Hepatocyte (in vitro differentiated cells): ENCODE measurements around the gene GRID2.

Experiments
- EZH2phosphoT487 ChIP-seq: fragments of 200-600 bp; sonication (generic); IDR thresholded peaks from one replicate; pipeline ENCODE4 v1.6.1; 2018; ENCODE audit warnings: antibody characterized with exemption, mild to moderate bottlenecking, low read depth, moderate library complexity; ENCODE audit not compliant: unreplicated experiment, severe bottlenecking
- TF ChIP-seq, protein P1 (sequence below): fragments of 200-600 bp; sonication (generic); IDR thresholded peaks from 2 replicates; pipeline ENCODE4 v1.5.1; 2016; ENCODE audit warnings: antibody characterized with exemption, mild to moderate bottlenecking; ENCODE audit not compliant: poor library complexity

DNA sequence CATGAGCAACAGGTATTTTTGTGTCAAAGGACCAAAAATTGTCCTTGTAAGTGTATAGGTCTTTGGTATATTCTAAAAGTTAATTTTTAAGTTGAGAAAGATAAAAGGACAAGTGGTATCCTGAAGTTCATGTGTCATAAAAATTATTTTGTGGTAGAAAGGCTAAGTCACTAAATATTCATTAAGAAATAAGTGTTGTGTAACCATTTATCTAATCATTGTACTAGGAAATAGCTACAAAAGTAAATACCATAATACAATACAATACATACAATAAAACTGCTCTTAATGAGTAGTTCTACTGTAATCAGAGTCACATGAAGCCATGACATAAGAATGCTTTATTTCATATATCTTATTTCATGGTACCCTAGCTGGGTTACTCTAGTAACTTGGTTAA lies 1442.3 kb downstream of the GRID2 start:
- TF ChIP-seq, protein P1, sequence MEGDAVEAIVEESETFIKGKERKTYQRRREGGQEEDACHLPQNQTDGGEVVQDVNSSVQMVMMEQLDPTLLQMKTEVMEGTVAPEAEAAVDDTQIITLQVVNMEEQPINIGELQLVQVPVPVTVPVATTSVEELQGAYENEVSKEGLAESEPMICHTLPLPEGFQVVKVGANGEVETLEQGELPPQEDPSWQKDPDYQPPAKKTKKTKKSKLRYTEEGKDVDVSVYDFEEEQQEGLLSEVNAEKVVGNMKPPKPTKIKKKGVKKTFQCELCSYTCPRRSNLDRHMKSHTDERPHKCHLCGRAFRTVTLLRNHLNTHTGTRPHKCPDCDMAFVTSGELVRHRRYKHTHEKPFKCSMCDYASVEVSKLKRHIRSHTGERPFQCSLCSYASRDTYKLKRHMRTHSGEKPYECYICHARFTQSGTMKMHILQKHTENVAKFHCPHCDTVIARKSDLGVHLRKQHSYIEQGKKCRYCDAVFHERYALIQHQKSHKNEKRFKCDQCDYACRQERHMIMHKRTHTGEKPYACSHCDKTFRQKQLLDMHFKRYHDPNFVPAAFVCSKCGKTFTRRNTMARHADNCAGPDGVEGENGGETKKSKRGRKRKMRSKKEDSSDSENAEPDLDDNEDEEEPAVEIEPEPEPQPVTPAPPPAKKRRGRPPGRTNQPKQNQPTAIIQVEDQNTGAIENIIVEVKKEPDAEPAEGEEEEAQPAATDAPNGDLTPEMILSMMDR, result no peak
- no peak for TF ChIP-seq EZH2phosphoT487
